CD4-positive, alpha-beta memory T cell (primary cell): Measurements from ENCODE around the gene IKZF1. TPM values are rescaled to one million over a fixed set of nuclear protein-coding genes. Genes with fewer than 3 reads are reported as not detected.
A peak's percentile ranks its signal among the peaks of the same experiment; 100 is the strongest.

Experiments
- CTCF ChIA-PET: fragments of 350-600 bp; sonication (Branson Sonifier 250); formaldehyde crosslinking; loops from one replicate; lab custom pipeline; 2021; ENCODE audit warnings: inconsistent platforms; ENCODE audit not compliant: partially characterized antibody; lab: Charles Lee
- POLR2A ChIA-PET: fragments of 350-600 bp; sonication (Branson Sonifier 250); formaldehyde crosslinking; loops from one replicate; lab custom pipeline; 2021; ENCODE audit not compliant: partially characterized antibody; lab: Charles Lee
- DNase-seq, 5 donors: peaks; one replicate each; pipeline versions ENCODE4 v3.0.0 to v3.0.0-alpha.2; 2020 to 2022; ENCODE audit warnings: mixed read lengths in 1 of 5
- H3K27ac ChIP-seq: one replicate; pipeline ENCODE4 v1.7.0; 2013; ENCODE audit warnings: low read depth, low read length
- H3K27me3 ChIP-seq: 2 replicates; pipeline ENCODE4 v1.7.0; 2013; ENCODE audit warnings: mild to moderate bottlenecking, low read length, moderate library complexity; ENCODE audit not compliant: insufficient read depth
- H3K36me3 ChIP-seq: 2 replicates; pipeline ENCODE4 v1.7.0; 2013; ENCODE audit warnings: mild to moderate bottlenecking, low read length, moderate library complexity; ENCODE audit not compliant: insufficient read depth
- H3K4me1 ChIP-seq: 2 replicates; pipeline ENCODE4 v1.7.0; 2013; ENCODE audit warnings: mild to moderate bottlenecking, low read length, moderate library complexity; ENCODE audit not compliant: insufficient read depth
- H3K4me3 ChIP-seq, 2 donors: one replicate each; pipeline ENCODE4 v1.7.0; 2013; ENCODE audit warnings: low read length in 2 of 2, mild to moderate bottlenecking in 1 of 2
- H3K9me3 ChIP-seq, 2 donors: one replicate each; pipeline ENCODE4 v1.7.0; 2013; ENCODE audit warnings: low read length in 2 of 2, control low read depth in 1 of 2; ENCODE audit not compliant: control insufficient read depth in 1 of 2
- H3K27ac Mint-ChIP-seq, 7 donors: one replicate each; pipeline ENCODE4 v1.8.0; 2020 to 2021; ENCODE audit warnings: mixed read lengths in 7 of 7, mild to moderate bottlenecking in 6 of 7, inconsistent platforms in 3 of 7, moderate library complexity in 3 of 7
- H3K27me3 Mint-ChIP-seq, 2 donors: one replicate each; pipeline ENCODE4 v1.8.0; 2020 to 2021; ENCODE audit warnings: mixed read lengths in 2 of 2
- H3K36me3 Mint-ChIP-seq, 2 donors: one replicate each; pipeline ENCODE4 v1.8.0; 2020 to 2021; ENCODE audit warnings: mixed read lengths in 2 of 2, inconsistent platforms in 1 of 2, mild to moderate bottlenecking in 1 of 2
- H3K4me1 Mint-ChIP-seq, 4 donors: one replicate each; pipeline ENCODE4 v1.8.0; 2020 to 2021; ENCODE audit warnings: mixed read lengths in 4 of 4, mild to moderate bottlenecking in 1 of 4
- H3K4me3 Mint-ChIP-seq, 8 donors: one replicate each; pipeline ENCODE4 v1.8.0; 2020 to 2021; ENCODE audit warnings: mixed read lengths in 8 of 8, mild to moderate bottlenecking in 7 of 8, moderate library complexity in 6 of 8, inconsistent platforms in 3 of 8
- H3K9me3 Mint-ChIP-seq, 8 donors: one replicate each; pipeline ENCODE4 v1.8.0; 2020 to 2021; ENCODE audit warnings: mixed read lengths in 8 of 8, mild to moderate bottlenecking in 5 of 8, inconsistent platforms in 3 of 8, moderate library complexity in 1 of 8
- intact Hi-C: fragments of 100-400 bp; cut with micrococcal nuclease; formaldehyde crosslinking; loops from one replicate; pipeline ENCODE4 v1.15.1; 2023
- polyA plus RNA-seq, 2 donors: library from polyadenylated mRNA; unstranded; fragments of 300-500 nt; fragmentation: Illumina TruSeq; gene quantifications; one replicate each; pipeline ENCODE4 v1.2.3, GENCODE V29; 2021
- total RNA-seq, 2 experiments: library from RNA; stranded (reverse); gene quantifications; one replicate each; pipeline ENCODE4 v1.2.3, GENCODE V29; 2021

IKZF1 gene
- total and polyA plus RNA-seq, 4 experiments from 2014 or later, result 116 to 479 (median 381) TPM

DNA sequence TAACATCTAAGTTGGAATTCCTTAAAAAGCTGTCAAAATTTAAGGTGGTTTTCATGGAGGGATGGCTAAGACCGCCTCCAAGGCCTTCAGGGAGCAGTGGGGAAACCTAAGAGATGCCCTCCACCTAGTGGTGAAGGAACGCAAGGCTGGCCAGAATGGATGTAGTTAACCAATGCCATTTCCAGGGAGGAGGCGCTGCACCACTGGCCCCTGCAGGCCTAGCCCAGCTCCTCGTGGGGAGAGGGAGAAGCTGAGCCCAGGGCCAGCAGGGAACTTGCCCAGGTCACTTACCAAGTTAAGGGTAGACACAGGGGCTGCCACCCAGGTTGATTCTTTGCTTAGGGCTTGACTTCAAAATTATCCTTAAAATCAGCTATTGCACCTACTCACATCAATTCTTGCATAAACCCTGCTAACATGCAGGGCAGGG is 113.6 kb downstream of the IKZF1 start:
- Mint-ChIP-seq H3K4me1 (peaks cover 12 to 23% (median 16%) of the 10 kb centered on the region in 4 donors), H3K27me3 (no peaks in the 10 kb centered on the region), H3K36me3 (no peaks in the 10 kb centered on the region), H3K9me3 (no peaks in the 10 kb centered on the region), H3K4me3 (no peak overlapping the region), H3K27ac (peak overlapping the region in 1 of 7 donors; percentile 62)
- Histone ChIP-seq H3K27me3 (no peaks in the 10 kb centered on the region), H3K36me3 (no peaks in the 10 kb centered on the region), H3K9me3 (no peaks in the 10 kb centered on the region), H3K4me3 (no peak overlapping the region), H3K4me1 (peaks cover 16% of the 10 kb centered on the region), H3K27ac (no peak overlapping the region)
- peak; percentile 59 to 71 (median 63) for DNase-seq
- ChIA-PET POLR2A (interaction anchor here (0.8 to 4.2 kb wide), 13 partner anchors 10 to 326 kb away, joined by 3 to 38 read pairs (median 4); partner anchors contain the start of gene IKZF1), CTCF (interaction anchor here (0.6 to 12.7 kb wide), 74 partner anchors 10 to 349 kb away, joined by 3 to 205 read pairs (median 4); partner anchors contain the start of genes IKZF1 and ZPBP)
- intact Hi-C loops, result loop anchor here (1.0 to 5.0 kb wide), 7 partner anchors 49 to 744 kb away; no protein-coding TSS in a partner anchor

DNA sequence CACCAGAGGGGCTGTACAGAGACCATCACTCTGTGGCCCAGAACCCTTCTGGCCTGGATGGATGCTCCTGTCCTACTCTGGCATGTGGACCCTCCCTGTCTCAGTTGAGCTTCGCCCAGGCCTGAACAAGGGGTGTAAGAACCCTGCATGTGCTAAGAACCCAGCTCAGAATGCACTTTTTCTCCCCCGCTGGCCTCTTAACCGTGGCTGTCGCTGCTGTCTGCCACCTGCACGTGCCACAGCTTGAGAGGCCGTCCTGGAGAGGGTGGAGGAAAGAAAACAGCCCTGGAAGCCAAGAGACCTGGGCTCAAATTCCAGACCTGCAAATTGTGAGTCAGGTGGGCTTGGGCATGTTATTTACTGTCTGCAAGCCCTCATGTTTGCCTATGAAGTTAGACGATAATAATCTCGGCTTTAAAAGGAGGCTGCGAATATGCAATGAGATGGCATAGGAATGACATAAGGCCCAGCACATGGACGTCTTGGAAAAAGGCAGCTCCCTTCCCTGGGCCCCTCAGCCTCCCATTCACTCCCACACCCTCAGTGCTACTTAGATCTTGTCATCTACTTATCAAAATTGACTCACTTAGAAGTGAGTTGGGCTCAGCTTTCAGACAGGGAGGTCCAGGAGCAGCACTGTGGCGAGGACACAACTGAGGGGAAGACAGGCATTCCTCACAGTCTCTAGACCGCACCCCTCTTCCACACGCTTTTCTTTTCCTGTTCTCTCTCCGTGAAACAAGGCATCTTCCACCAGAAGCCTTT is 114.2 kb downstream of the IKZF1 start:
- Histone ChIP-seq H3K4me1 (peaks cover 16% of the 10 kb centered on the region), H3K4me3 (no peak overlapping the region), H3K27ac (no peak overlapping the region), H3K9me3 (no peaks in the 10 kb centered on the region), H3K27me3 (no peaks in the 10 kb centered on the region), H3K36me3 (no peaks in the 10 kb centered on the region)
- DNase-seq, result no peak
- H3K4me3 Mint-ChIP-seq, result no peak overlapping the region
- peak overlapping the region in 1 of 7 donors; percentile 4 for H3K27ac Mint-ChIP-seq
- POLR2A ChIA-PET, result interaction anchor here (0.8 to 4.2 kb wide), 12 partner anchors 11 to 326 kb away, joined by 3 to 38 read pairs (median 4); partner anchors contain the start of gene IKZF1
- CTCF ChIA-PET, result interaction anchor here (0.7 to 12.7 kb wide), 61 partner anchors 9 to 350 kb away, joined by 3 to 205 read pairs (median 5); partner anchors contain the start of genes IKZF1 and ZPBP
- peaks cover 12 to 23% (median 16%) of the 10 kb centered on the region in 4 donors for H3K4me1 Mint-ChIP-seq
- no peaks in the 10 kb centered on the region for H3K36me3 Mint-ChIP-seq
- no peaks in the 10 kb centered on the region for H3K27me3 Mint-ChIP-seq
- no peaks in the 10 kb centered on the region for H3K9me3 Mint-ChIP-seq
- intact Hi-C loops, result loop anchor here (1.0 to 5.0 kb wide), 7 partner anchors 49 to 744 kb away; no protein-coding TSS in a partner anchor

DNA sequence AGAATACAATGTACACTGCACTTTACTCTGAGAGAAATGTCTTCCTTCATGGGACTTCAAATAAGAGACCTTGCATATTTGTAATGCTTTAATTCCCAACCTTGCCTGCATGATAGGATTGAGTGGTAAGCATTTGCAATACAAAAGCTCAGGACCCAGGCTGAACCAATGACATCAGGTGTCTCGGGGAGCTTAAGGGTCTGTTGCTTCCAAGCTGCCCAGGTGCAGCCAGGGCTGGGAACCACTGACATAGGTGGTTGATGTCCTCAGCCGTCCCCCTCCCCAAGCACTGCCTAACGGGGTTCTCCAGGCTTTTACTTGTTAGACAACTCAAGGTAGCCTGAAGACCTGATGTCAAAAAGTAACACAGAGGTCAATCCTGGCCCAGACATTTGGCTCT is 116.5 kb downstream of the IKZF1 start:
- H3K27me3 ChIP-seq, result no peaks in the 10 kb centered on the region
- H3K27ac ChIP-seq, result no peak overlapping the region
- POLR2A ChIA-PET, result interaction anchor here (0.7 to 3.0 kb wide), 2 partner anchors 154 to 216 kb away, joined by 3 to 9 read pairs; no protein-coding TSS in a partner anchor
- no peaks in the 10 kb centered on the region for H3K9me3 ChIP-seq
- H3K4me1 Mint-ChIP-seq, result peaks cover 6 to 14% (median 8%) of the 10 kb centered on the region in 4 donors
- no peak for DNase-seq
- H3K9me3 Mint-ChIP-seq, result peaks cover 0 to 1% (median 0%) of the 10 kb centered on the region in 8 donors
- no peak overlapping the region for H3K4me3 ChIP-seq
- no peaks in the 10 kb centered on the region for H3K36me3 Mint-ChIP-seq
- H3K4me3 Mint-ChIP-seq, result no peak overlapping the region
- no peaks in the 10 kb centered on the region for H3K36me3 ChIP-seq
- no peak overlapping the region for H3K27ac Mint-ChIP-seq
- intact Hi-C loops, result no loop called here
- CTCF ChIA-PET, result interaction anchor here (0.7 to 12.7 kb wide), 9 partner anchors 9 to 328 kb away, joined by 3 to 205 read pairs (median 6); partner anchors contain the start of genes IKZF1 and ZPBP
- peaks cover 10% of the 10 kb centered on the region for H3K4me1 ChIP-seq
- no peaks in the 10 kb centered on the region for H3K27me3 Mint-ChIP-seq

DNA sequence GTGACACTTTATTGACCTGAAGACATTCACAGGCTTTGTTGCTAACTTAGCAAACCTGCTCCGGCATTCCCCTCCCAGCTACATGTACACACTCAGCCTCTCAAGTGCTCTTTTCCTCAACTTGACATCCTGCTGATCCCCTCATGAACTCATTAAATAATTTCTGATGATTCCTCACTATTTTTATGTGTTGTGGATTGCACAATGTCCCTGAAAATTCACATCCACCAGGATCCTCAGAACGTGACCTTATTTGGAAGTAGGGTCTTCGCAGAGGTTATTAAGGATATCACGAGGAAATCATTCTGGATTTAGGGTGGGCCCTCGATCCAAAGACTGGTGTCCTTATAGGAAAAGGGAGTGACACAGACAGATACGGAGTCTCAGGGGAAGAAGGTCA is 118.3 kb downstream of the IKZF1 start:
- Mint-ChIP-seq H3K27me3 (no peaks in the 10 kb centered on the region), H3K27ac (peak overlapping the region in 1 of 7 donors; percentile 24), H3K4me3 (no peak overlapping the region), H3K4me1 (peaks cover 0 to 2% (median under 1%) of the 10 kb centered on the region in 4 donors), H3K36me3 (no peaks in the 10 kb centered on the region), H3K9me3 (peaks cover 0 to 1% (median 0%) of the 10 kb centered on the region in 8 donors)
- no peaks in the 10 kb centered on the region for H3K4me1 ChIP-seq
- no peak overlapping the region for H3K4me3 ChIP-seq
- no peak overlapping the region for H3K27ac ChIP-seq
- DNase-seq, result no peak
- H3K27me3 ChIP-seq, result no peaks in the 10 kb centered on the region
- intact Hi-C loops, result no loop called here
- H3K36me3 ChIP-seq, result no peaks in the 10 kb centered on the region
- H3K9me3 ChIP-seq, result no peaks in the 10 kb centered on the region
- POLR2A ChIA-PET, result no interaction called here
- CTCF ChIA-PET, result interaction anchor here (1.2 to 12.7 kb wide), 5 partner anchors 10 to 330 kb away, joined by 3 to 205 read pairs (median 15); no protein-coding TSS in a partner anchor

DNA sequence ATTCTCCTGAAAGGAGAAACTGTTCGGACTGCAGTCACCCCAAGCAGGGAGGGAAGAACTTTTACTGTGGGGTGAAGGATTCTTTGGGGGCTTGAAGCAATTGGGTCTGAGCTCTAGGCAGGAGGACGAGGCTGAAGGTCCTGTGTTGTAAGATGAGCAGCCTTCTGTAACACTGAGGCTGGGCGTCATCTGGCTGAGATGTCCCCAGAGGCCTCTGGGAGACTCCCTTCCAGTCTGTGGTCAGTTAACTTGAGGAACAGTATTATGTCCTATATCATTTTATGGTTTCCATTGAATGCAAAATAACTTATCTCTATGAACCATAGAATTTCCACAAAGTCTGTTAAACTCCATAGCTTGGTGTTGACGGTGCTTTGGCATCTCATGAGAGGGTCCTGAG is 119.3 kb downstream of the IKZF1 start:
- DNase-seq, result no peak
- H3K36me3 ChIP-seq, result no peaks in the 10 kb centered on the region
- Mint-ChIP-seq H3K27me3 (no peaks in the 10 kb centered on the region), H3K9me3 (peaks cover 0 to 1% (median 0%) of the 10 kb centered on the region in 8 donors), H3K27ac (peak overlapping the region in 1 of 7 donors; percentile 47), H3K36me3 (no peaks in the 10 kb centered on the region), H3K4me3 (no peak overlapping the region), H3K4me1 (no peaks in the 10 kb centered on the region)
- POLR2A ChIA-PET, result interaction anchor here (1.1 kb wide), 1 partner anchor 13 kb away, joined by 3 read pairs; no protein-coding TSS in a partner anchor
- no peaks in the 10 kb centered on the region for H3K9me3 ChIP-seq
- intact Hi-C loops, result no loop called here
- CTCF ChIA-PET, result interaction anchor here (0.8 to 2.6 kb wide), 3 partner anchors 218 to 331 kb away, joined by 3 to 15 read pairs (median 3); no protein-coding TSS in a partner anchor
- no peak overlapping the region for H3K27ac ChIP-seq
- H3K4me3 ChIP-seq, result no peak overlapping the region
- no peaks in the 10 kb centered on the region for H3K4me1 ChIP-seq
- no peaks in the 10 kb centered on the region for H3K27me3 ChIP-seq

DNA sequence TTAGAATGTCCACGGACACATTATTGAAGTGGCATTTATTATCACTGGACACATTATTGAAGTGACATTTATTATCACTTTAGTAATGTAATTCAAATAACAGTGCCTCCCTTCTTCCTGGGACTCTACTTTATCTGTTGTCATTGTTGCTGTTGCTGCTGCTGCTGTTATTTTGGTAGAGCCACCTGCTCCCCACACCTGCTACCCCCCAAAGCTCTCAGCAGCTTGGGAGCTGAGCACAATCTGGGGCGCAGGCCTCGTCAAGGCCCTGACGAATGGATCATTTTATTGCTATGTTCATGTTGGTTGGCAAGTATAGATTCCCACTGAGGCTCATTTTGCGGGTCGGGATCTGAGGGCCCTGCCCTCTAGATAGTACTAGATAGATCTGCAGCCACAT is 120.8 kb downstream of the IKZF1 start:
- no peaks in the 10 kb centered on the region for H3K36me3 ChIP-seq
- H3K27ac ChIP-seq, result no peak overlapping the region
- POLR2A ChIA-PET, result no interaction called here
- no peak overlapping the region for H3K4me3 Mint-ChIP-seq
- no peaks in the 10 kb centered on the region for H3K9me3 ChIP-seq
- no peak overlapping the region for H3K4me3 ChIP-seq
- no peaks in the 10 kb centered on the region for H3K4me1 Mint-ChIP-seq
- H3K27me3 Mint-ChIP-seq, result no peaks in the 10 kb centered on the region
- intact Hi-C loops, result no loop called here
- DNase-seq, result no peak
- H3K27me3 ChIP-seq, result no peaks in the 10 kb centered on the region
- no peaks in the 10 kb centered on the region for H3K4me1 ChIP-seq
- H3K36me3 Mint-ChIP-seq, result no peaks in the 10 kb centered on the region
- CTCF ChIA-PET, result interaction anchor here (1.0 to 2.6 kb wide), 2 partner anchors 220 to 283 kb away, joined by 3 to 15 read pairs; no protein-coding TSS in a partner anchor
- no peak overlapping the region for H3K27ac Mint-ChIP-seq
- peaks cover 0 to 1% (median 0%) of the 10 kb centered on the region in 8 donors for H3K9me3 Mint-ChIP-seq
